HG03469 (cell line): ENCODE measurements around the gene SHISA7.

Source experiments
- ATAC-seq: cut with Tn5 transposase; IDR thresholded peaks from one replicate; pipeline ENCODE4 v1.9.1; 2021; ENCODE audit warnings: mild to moderate bottlenecking, moderate library complexity, moderate number of reproducible peaks; ENCODE audit not compliant: unreplicated experiment

The SHISA7 gene

DNA sequence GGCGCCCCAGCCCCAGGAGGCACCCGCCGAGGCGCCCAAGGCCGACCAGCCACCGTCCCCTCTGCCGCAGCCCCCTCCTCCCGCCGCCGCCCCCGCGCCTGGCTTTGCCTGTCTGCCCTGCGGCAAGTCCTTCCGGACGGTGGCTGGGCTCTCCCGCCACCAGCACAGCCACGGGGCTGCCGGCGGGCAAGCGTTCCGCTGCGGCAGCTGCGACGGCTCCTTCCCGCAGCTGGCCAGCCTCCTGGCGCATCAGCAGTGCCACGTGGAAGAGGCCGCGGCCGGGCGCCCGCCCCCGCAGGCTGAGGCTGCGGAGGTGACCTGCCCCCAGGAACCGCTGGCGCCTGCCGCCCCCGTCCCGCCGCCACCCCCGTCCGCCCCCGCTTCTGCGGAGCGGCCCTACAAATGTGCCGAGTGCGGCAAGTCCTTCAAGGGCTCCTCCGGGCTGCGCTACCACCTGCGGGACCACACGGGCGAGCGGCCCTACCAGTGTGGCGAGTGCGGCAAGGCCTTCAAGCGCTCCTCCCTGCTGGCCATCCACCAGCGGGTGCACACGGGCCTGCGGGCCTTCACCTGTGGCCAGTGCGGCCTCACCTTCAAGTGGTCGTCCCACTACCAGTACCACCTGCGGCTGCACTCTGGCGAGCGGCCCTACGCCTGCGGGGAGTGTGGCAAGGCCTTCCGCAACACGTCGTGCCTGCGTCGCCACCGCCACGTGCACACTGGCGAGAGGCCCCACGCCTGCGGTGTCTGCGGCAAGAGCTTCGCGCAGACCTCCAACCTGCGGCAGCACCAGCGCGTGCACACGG, 39.3 kb upstream of the SHISA7 start:
- no peak for ATAC-seq

- no peak for ATAC-seq
Observed at GRCh38 chr19:55481794-55482155, 38.7 kb upstream of the SHISA7 start.

DNA sequence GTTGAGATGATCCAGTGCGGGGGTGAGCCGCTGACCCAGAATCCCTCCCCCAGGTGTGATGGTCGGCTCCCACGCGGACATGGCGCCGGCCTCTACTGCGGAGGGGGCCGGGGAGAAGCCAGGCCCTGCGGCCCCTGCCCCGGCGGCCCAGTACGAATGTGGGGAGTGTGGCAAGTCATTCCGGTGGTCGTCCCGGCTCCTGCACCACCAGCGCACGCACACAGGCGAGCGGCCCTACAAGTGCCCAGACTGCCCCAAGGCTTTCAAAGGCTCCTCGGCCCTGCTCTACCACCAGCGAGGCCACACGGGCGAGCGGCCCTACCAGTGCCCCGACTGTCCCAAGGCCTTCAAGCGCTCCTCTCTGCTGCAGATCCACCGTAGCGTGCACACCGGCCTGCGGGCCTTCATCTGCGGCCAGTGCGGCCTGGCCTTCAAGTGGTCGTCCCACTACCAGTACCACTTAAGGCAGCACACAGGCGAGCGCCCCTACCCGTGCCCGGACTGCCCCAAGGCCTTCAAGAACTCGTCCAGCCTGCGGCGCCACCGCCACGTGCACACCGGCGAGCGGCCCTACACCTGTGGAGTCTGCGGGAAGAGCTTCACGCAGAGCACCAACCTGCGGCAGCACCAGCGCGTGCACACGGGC, 38.2 kb upstream of the SHISA7 start:
- no peak for ATAC-seq

GRCh38 chr19:55479451-55480230, 36.5 kb upstream of the SHISA7 start:
- ATAC-seq = no peak

DNA sequence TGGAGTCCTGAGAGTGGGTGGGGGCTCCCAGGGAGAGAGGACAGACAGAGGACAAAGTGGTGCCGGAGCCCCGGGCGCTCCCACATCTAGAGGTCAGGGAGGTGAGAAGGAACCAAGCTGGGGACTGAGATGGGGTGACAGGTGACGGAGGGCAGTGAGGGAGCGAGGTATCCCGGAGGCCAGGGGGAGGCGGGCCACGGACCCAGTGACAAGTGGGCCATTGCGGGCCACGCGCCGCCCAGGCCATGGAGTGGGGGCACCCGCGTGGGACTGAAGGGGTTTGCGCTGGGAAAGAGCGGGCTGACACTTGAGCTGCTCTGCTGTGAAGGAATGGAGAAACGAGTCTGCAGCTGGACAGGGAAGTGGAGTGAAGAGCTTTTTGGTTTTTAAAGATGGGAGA, 35.9 kb upstream of the SHISA7 start:
- no peak for ATAC-seq

- ATAC-seq = no peak
Observed at GRCh38 chr19:55478364-55478763, 35.3 kb upstream of the SHISA7 start.

DNA sequence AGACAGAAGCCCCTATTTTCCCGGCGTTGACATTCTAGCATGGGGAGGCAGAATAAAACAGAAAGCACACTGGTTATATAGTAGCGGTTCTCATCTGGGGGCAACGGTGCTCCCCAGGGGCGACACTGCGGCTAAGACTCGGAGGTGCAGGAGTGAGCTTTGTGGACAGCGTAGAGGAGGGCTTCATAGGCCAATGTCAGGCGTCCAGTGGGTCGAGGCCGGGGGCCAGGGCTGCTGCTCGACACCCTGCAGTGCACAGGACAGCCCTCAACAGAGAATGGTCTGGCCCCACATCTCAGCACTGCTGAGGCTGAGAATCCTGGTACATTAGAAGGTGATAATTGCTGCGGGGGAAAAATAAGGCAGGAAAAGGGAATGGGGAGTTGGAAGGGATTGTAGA, 34.8 kb upstream of the SHISA7 start:
- ATAC-seq = no peak

DNA sequence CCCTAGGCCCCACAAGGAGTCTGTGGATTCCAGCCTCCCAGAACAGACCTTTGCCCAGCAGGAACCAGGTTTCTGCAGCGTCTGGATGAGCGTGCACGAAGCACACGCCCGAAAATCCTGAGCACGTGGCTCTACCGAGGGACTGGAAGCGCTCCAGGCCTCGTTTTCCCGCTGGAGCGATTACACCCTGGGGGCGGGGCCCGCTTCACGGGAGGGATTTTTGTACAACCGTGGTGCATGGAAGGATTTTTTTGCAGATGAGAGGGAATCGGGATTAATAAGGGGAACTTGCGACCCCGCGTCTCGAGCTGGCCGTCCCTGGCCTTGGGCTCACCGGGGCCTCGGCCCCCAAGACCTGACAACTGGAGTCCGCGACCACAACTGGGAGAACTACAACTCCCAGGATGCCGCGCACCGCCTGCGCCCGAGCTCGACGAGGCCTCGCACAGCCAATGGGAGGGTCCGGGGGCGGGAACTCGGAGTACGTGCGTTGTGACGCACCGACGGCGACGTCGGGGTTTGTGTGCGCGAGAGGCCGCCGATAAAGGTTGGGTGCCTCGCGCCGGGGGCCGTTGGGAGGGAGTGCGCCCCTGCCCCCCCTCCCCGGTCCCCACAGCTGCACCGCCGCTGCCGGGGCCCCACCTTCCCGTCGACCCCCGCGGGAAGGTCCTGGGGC, 33.1 kb upstream of the SHISA7 start, which contains the start of gene ZNF628:
Gene ZNF628 (plus strand): TSS at position 518 of the 676 bp plus-strand sequence. CDS start 3,294 bp downstream, outside the sequence.
- peak; percentile 82 for ATAC-seq

DNA sequence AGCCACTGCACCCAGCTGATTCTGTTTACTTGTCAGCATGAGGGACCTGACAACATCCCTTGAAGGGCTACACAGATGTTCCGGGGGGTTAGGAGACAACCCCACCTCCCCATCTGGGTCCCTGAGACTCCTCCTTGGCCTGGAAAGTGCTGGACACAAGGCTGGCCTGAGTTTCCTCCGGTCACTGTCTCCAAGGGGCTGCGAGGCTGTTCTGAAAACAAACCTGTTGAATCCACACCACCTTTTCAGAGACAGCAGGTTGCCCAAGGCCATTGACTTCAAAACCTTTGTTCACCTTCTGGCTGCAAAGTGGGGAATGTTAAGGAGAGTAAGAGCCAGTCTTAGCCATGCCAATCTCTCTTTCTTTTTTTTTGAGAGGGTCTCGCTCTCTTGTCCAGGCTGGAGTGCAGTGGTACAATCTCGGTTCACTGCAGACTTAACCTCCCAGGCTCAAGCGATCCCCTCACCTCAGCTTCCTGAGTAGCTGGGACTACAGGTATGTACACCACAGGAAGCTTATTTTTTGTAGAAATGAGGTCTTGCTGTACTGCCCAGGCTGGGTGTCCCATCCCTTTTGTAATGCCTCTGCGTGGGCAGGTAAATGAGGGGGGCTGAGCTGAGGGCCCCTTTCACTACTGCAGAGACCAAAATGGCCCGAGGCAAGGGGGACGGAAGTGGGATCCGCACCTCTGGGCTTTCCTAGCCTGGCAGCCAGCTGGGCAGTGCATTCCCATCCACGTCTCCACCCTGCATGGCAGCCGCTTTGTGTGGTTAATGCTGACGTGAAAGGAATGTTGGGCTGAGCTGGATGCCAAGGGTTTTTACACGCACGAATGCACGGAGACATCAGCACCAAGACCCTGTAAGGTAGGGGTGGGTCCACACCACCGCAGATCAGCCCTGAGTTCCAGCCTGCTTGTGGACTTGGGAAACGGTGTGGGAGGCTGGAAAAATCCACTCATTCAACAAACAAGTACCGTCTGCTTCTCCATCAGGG, 31.5 kb upstream of the SHISA7 start:
- ATAC-seq = no peak

DNA sequence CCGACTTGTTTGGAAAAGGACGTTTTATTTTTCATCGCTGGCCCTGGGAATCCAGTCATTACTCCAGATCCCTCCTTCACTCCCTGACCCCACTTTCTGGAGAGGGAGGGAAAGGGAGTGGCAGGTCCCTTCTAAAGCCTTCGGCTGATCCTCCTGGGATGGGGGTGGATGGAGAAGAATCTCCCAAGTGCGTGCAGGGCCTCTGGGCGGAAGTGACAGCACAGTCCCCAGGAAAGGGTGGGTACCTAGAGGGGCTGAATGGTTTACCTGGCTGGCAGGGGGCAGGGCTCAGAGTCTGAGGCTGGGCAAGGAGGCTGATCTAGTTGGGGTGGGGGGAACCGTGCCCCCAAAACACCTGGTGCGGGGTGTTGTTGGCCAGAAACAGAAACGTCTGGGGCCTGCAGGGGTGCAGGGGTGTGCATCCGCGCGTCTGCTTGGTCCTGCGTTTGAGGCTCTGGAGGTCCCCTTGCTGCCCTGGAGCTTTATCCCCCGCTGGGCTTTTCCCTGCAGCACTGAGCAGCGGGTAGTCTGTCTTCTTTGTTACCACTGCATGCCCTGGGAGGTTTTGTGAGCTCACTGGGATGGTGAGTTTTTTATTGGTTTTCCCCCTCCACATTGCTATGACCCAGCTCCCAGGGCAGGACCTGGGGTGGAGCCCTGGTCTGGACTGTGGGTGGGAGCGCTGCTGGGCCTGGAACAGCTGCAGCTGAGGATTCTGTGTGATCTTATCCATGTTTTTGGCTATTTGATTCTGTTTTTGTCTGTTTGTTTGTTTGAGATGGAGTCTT, 30.3 kb upstream of the SHISA7 start:
- no peak for ATAC-seq

DNA sequence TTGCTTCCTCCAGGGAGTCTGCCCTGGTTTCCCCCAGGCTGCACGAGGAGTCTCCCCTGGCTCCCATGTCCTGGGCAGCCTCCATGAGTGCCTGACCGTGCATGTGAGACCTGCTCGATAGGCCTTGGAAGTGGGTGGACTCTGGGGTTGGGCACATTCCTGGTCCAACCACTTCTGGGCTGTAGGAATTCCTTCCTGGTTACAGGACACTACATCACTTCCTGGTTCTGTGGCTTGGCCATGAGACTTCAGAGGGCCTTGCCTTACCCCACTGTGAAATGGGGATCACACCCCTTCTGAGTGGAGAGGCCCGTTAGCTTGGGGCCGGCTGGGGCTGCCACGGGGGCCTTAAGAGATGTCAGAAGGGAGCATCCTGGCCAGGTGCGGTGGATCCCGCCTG, 29.4 kb upstream of the SHISA7 start:
- ATAC-seq = no peak

DNA sequence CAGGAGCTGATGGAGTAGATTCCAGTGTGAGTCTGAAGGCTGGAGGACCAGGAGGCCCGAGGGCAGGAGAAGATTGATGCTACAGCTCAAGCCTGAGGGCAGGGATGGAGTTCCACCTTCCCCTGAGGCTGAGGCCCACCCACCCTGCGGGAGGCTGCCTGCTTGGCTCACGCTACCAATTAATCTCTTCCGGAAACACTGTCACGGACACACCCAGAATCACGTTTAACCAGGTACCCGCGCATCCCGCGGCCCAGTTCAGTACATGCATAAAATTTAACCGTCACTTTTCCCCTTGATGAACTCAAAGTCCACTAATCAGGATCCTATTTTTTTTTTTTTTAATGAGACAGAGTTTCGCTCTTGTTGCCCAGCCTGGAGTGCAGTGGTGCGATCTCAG, 28.2 kb upstream of the SHISA7 start:
- no peak for ATAC-seq

DNA sequence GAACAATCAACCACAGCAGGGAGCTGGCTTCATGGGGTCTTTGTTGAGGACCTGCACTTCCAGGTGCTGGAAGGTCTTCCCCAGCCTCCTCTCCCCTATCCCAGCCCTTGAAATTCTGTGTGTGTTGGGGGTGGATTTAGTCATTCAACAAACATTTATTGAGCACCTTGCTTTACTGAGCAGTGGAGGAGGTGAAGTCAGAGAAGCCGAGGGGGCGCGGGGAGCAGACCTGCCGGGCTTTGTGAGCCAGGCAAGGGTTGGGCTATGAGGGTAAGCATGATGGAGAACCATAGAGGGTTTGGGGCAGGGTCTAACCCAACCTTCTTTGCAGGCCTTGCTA, 24.9 kb upstream of the SHISA7 start:
- ATAC-seq = no peak

GRCh38 chr19:55467236-55468053, 24.3 kb upstream of the SHISA7 start:
- no peak for ATAC-seq

- ATAC-seq = no peak
Observed at GRCh38 chr19:55466241-55466614, 23.1 kb upstream of the SHISA7 start.

DNA sequence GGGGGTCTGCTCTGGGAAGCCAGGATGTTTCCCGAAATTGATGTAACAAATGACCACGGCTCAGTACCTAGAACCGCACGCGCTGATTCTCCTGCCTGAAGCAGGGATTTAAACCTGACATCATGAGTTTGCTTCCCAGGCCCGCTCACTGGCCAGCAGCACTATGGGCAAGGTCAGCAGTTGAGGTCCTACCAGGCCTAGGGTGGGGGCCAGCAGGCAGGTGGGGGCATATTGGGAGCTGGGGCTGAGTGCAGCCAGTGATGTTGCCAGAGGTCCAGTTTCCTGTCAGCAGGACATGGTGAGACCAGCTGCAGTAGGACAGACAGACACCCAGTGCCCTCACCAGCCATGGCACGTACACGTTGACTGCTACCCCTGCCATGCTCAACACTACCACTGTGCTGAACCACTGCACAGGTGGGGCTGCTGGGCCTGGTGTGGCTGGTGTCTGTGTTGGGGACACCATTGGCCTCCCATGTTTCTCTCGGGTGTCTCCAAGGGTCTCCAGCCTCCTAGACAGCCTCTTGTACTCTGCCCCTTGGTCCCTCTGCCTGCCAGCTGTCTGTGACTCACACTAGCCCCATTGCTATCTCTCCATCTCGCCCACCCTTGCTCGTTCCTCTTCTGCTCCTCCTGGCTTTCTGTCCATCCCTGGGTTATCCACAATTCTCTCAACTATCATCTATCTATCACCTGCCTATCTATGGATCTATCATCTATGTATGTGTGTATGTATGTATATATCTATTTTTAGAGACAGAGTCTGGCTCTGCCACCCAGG, 22.6 kb upstream of the SHISA7 start:
- ATAC-seq = no peak

- no peak for ATAC-seq
Observed at GRCh38 chr19:55464662-55465054, 21.6 kb upstream of the SHISA7 start, which contains the start of gene C19orf85. Gene C19orf85, minus strand, starts transcription at chr19:55464751. Its CDS starts 197 bp downstream, at chr19:55464554.
